Stomach (tissue), 4 donors: ENCODE measurements around the gene RTN4R.

Experiments
- CTCF ChIP-seq, 7 experiments: fragments of 450-650 bp in 4 of 7; fragments of 200-600 bp in 3 of 7; sonication (generic) in 3 of 7; IDR thresholded peaks; one replicate each; pipeline ENCODE4 v1.5.1; 2016 to 2019; ENCODE audit warnings: antibody characterized with exemption in 7 of 7, control low read depth in 2 of 7, mild to moderate bottlenecking in 1 of 7
- EP300 ChIP-seq: sonication (generic); formaldehyde crosslinking; IDR thresholded peaks from one replicate; pipeline ENCODE4 v1.6.1; 2017; ENCODE audit warnings: antibody characterized with exemption
- POLR2A ChIP-seq, 4 donors: fragments of 450-650 bp; IDR thresholded peaks; one replicate each; pipeline ENCODE4 v1.6.1; 2016; ENCODE audit warnings: antibody characterized with exemption in 4 of 4, control low read depth in 2 of 4, mild to moderate bottlenecking in 1 of 4, moderate library complexity in 1 of 4
- POLR2AphosphoS5 ChIP-seq, 3 donors: sonication (generic); formaldehyde crosslinking; IDR thresholded peaks; one replicate each; pipeline ENCODE4 v1.6.1; 2016; ENCODE audit warnings: antibody characterized with exemption in 3 of 3

DNA sequence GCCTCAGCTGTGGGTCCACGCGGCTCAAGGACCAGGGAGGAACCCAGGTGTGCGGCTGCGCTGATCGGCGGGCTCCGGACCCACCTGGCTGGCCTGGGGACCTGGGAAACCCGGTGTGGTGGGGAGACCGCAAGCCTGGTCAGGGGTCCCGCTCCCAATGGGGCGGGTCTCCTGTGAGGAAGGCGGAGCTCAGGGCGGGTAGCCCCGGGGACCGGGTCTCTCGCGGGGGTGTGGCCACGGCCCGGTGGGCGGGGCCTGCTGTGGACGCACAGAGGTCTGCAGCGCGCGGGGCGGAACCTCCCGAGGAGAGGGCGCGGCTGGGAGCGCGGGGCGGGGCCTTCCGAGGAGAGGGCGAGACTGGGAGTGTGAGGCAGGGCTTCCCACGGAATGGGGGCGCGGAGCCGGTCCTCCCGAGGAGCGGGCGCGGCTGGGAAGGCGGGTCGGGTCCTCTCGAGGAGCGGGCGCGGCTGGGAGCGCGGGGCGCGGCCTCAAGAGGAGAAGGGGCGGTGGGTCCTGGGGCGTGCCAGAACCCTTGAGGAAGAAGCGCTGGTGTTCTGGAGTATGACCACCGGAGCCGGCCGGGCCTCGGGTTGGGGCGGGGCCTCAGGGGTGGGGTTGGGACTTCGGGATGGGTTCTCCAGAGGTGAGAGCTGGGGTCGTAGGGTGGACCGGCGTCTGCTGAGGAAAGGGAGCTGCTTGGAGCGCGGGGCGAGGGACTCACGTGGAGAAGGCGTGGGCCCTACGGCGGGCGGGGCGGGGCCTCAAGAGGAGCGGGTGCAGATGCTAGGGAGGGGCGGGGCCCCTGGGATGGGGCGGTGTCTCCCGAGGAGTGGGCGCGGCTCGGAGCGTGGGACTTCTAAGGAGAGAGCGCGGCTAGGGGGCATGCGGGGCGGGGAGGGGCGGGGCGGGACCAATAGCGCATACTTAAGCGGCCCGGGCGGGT lies 31.0 kb upstream of the RTN4R start:
- TF ChIP-seq EP300 (no peak), CTCF (IDR thresholded peaks at IDR 0.05) (no peak), POLR2A (IDR thresholded peaks at IDR 0.05) (no peak), POLR2AphosphoS5 (IDR thresholded peaks at IDR 0.05) (no peak)
